ENCODE measurements around the gene SPON1.

The SPON1 gene

GRCh38 chr11:14021738-14022137 lies 59.2 kb downstream of the SPON1 start:
- Histone ChIP-seq H3F3A (ENCODE audit: insufficient read depth, low read length) (no peaks in the 10 kb centered on the region), H3K36me3 (ENCODE audit: insufficient read depth, low read length) (no peaks in the 10 kb centered on the region), H3K4me3 (ENCODE audit: low read depth, low read length, poor library complexity, severe bottlenecking) (no peak overlapping the region), H3K4me2 (ENCODE audit: low read length) (no peak overlapping the region), H3K9me2 (ENCODE audit: low read depth, low read length) (no peaks in the 10 kb centered on the region), H3K27ac (ENCODE audit: low read depth, low read length, poor library complexity, severe bottlenecking) (no peak overlapping the region), H3K79me2 (ENCODE audit: insufficient read depth, low read length) (no peaks in the 10 kb centered on the region), H3K4me1 (ENCODE audit: insufficient read depth, low read length, severe bottlenecking) (no peaks in the 10 kb centered on the region), H4K20me1 (ENCODE audit: insufficient read depth, low read length) (no peaks in the 10 kb centered on the region), H2AFZ (ENCODE audit: low read length) (no peak overlapping the region), H3K27me3 (ENCODE audit: insufficient read depth, low read length) (no peaks in the 10 kb centered on the region), H3K9ac (ENCODE audit: low read length) (no peak overlapping the region), H3K9me3 (ENCODE audit: low read length) (no peaks in the 10 kb centered on the region)
- TF ChIP-seq EZH2 (IDR thresholded peaks at IDR 0.05; ENCODE audit: borderline replicate concordance, low read length) (no peak), CTCF (IDR thresholded peaks at IDR 0.05; ENCODE audit: low read length) (no peak)

- Histone ChIP-seq H3K4me2 (ENCODE audit: low read length) (no peak overlapping the region), H3K79me2 (ENCODE audit: insufficient read depth, low read length) (no peaks in the 10 kb centered on the region), H2AFZ (ENCODE audit: low read length) (no peak overlapping the region), H3F3A (ENCODE audit: insufficient read depth, low read length) (no peaks in the 10 kb centered on the region), H3K9me2 (ENCODE audit: low read depth, low read length) (no peaks in the 10 kb centered on the region), H3K27me3 (ENCODE audit: insufficient read depth, low read length) (no peaks in the 10 kb centered on the region), H3K9ac (ENCODE audit: low read length) (no peak overlapping the region), H3K4me1 (ENCODE audit: insufficient read depth, low read length, severe bottlenecking) (no peaks in the 10 kb centered on the region), H4K20me1 (ENCODE audit: insufficient read depth, low read length) (no peaks in the 10 kb centered on the region), H3K9me3 (ENCODE audit: low read length) (no peaks in the 10 kb centered on the region), H3K36me3 (ENCODE audit: insufficient read depth, low read length) (no peaks in the 10 kb centered on the region), H3K27ac (ENCODE audit: low read depth, low read length, poor library complexity, severe bottlenecking) (no peak overlapping the region), H3K4me3 (ENCODE audit: low read depth, low read length, poor library complexity, severe bottlenecking) (no peak overlapping the region)
- no peak for TF ChIP-seq CTCF (IDR thresholded peaks at IDR 0.05; ENCODE audit: low read length)
- no peak for TF ChIP-seq EZH2 (IDR thresholded peaks at IDR 0.05; ENCODE audit: borderline replicate concordance, low read length)
These were observed 59.7 kb downstream of the SPON1 start for GRCh38 chr11:14022251-14022650.

GRCh38 chr11:14022821-14023220 lies 60.3 kb downstream of the SPON1 start:
- Histone ChIP-seq H3K4me3 (ENCODE audit: low read depth, low read length, poor library complexity, severe bottlenecking) (no peak overlapping the region), H3K4me2 (ENCODE audit: low read length) (no peak overlapping the region), H3K9me2 (ENCODE audit: low read depth, low read length) (no peaks in the 10 kb centered on the region), H3F3A (ENCODE audit: insufficient read depth, low read length) (no peaks in the 10 kb centered on the region), H3K4me1 (ENCODE audit: insufficient read depth, low read length, severe bottlenecking) (no peaks in the 10 kb centered on the region), H3K27me3 (ENCODE audit: insufficient read depth, low read length) (no peaks in the 10 kb centered on the region), H3K9ac (ENCODE audit: low read length) (no peak overlapping the region), H3K27ac (ENCODE audit: low read depth, low read length, poor library complexity, severe bottlenecking) (no peak overlapping the region), H2AFZ (ENCODE audit: low read length) (no peak overlapping the region), H3K36me3 (ENCODE audit: insufficient read depth, low read length) (no peaks in the 10 kb centered on the region), H3K9me3 (ENCODE audit: low read length) (no peaks in the 10 kb centered on the region), H4K20me1 (ENCODE audit: insufficient read depth, low read length) (no peaks in the 10 kb centered on the region), H3K79me2 (ENCODE audit: insufficient read depth, low read length) (no peaks in the 10 kb centered on the region)
- TF ChIP-seq CTCF (IDR thresholded peaks at IDR 0.05; ENCODE audit: low read length) (no peak), EZH2 (IDR thresholded peaks at IDR 0.05; ENCODE audit: borderline replicate concordance, low read length) (no peak)

Data from OCI-LY1 (cell line).